ENCODE data around the gene GBP3.

DNA sequence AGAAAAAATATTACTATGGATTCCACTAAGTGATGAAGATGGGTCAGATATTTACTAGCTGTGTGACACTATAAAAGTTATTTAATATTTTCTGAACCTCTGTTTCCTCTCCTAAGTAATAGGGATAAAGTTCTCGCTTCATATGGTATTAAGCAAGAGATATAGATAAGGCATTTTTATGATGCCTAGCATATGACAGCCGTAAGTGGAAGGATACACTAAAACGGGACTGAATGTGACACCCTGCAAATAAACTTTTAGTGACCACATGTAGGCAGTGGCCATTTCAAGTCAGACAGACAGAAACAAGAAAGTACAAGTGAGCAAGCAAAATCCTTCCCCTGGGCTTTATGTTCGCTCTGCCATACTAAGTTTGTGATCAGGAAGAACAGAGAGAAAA, 14.2 kb downstream of the GBP3 start:
- TF ChIP-seq RAD21 (IDR thresholded peaks at IDR 0.05; ENCODE audit: low read length): no peak
- TF ChIP-seq, protein P1, sequence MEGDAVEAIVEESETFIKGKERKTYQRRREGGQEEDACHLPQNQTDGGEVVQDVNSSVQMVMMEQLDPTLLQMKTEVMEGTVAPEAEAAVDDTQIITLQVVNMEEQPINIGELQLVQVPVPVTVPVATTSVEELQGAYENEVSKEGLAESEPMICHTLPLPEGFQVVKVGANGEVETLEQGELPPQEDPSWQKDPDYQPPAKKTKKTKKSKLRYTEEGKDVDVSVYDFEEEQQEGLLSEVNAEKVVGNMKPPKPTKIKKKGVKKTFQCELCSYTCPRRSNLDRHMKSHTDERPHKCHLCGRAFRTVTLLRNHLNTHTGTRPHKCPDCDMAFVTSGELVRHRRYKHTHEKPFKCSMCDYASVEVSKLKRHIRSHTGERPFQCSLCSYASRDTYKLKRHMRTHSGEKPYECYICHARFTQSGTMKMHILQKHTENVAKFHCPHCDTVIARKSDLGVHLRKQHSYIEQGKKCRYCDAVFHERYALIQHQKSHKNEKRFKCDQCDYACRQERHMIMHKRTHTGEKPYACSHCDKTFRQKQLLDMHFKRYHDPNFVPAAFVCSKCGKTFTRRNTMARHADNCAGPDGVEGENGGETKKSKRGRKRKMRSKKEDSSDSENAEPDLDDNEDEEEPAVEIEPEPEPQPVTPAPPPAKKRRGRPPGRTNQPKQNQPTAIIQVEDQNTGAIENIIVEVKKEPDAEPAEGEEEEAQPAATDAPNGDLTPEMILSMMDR (IDR thresholded peaks at IDR 0.05): no peak
- TF ChIP-seq RFX5 (IDR thresholded peaks at IDR 0.05; ENCODE audit: low read length): no peak

All from SK-N-SH (cell line).